Stimulated activated CD4-positive, alpha-beta T cell treated with anti-CD3 and anti-CD28 coated beads, TNF-alpha, amount 100 ng/mL, for 24 hours (primary cell): ENCODE data around the gene DCTN2.
"Not testable (repeated sequence)": the region's sequence is repeated elsewhere in the genome, so short reads cannot be mapped to it uniquely, and the experiment has no call there.

Experiments used
- DNase-seq, 3 experiments: peaks; one replicate each; pipeline ENCODE4 v3.0.0-alpha.2; 2020; ENCODE audit warnings: low read depth in 3 of 3

The DCTN2 gene

GRCh38 chr12:57516617-57517153 is 30.3 kb downstream of the DCTN2 start:
- DNase-seq: no peak

DNA sequence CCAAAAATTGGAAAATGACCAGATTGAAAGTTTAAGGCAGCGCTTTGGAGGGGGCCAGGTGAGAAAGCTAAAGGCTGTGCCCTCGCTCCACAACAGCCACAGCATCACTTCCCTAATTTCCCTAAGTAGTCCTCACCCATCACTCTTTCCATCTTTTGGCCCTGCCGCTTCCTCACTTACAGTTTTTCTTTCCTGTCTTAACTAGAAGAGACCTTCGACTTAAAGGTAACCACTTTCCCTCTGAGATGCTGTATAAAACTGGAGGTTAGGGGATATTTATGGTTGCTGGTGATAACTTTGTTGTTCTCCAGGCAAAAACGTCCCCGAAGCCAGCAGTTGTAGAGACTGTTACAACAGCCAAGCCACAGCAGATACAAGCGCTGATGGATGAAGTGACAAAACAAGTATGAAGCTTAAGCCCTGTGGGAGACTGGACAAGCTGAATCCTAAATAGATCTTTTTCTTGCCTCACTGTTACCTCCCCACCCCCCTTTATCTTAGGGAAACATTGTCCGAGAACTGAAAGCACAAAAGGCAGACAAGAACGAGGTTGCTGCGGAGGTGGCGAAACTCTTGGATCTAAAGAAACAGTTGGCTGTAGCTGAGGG is 31.0 kb downstream of the DCTN2 start:
- no peak for DNase-seq

DNA sequence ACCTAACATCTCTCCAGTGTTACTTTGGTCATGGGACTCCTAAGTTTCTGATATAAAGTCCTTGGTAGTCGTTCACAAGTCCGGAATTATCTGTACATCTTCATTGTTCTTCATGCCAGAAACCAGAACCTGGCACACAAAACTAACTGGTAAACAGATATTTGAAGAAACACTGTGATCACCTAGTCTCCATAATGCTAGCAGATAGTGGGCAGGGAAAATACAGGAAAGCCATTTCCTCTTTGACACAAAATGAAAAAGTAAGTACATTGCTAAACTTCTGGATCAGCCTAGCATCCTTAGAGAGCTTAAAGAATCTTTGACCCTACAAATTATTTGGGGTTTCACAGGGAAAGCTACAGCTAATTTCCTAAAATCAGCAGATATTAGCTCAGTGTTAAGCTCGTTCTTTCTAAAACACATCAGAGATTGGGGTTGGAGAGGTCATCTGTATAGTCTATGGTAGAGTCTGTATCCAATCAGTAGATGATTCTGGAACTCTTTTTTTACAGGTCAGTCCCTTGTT is 31.5 kb downstream of the DCTN2 start:
- no peak for DNase-seq

DNA sequence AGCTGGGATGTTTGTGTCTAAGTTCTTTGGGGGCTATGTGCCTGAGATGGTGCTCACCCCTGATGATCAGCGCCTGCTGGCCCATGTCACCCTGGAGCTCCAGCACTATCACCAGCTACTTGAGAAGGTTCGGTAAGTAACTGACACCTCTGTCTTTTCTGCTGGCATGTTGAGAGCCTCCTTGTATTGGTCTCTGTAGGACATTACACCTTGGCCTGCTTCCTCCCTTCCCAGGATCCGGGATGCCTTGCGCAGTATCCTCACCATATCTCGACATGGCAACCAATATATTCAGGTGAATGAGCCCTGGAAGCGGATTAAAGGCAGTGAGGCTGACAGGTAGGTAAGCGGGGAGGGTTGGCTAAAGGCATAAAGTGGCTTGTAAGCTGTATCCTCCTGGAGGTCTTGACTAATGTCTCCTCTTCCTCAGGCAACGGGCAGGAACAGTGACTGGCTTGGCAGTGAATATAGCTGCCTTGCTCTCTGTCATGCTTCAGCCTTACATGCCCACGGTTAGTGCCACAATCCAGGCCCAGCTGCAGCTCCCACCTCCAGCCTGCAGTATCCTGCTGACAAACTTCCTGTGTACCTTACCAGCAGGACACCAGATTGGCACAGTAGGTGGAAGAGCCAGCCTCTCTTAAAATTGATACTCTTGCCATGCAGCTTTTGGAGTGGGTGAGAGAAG is 32.1 kb downstream of the DCTN2 start:
- DNase-seq: no peak

- not testable (repeated sequence) for DNase-seq
Measured at GRCh38 chr12:57514246-57514645, 32.7 kb downstream of the DCTN2 start.

DNA sequence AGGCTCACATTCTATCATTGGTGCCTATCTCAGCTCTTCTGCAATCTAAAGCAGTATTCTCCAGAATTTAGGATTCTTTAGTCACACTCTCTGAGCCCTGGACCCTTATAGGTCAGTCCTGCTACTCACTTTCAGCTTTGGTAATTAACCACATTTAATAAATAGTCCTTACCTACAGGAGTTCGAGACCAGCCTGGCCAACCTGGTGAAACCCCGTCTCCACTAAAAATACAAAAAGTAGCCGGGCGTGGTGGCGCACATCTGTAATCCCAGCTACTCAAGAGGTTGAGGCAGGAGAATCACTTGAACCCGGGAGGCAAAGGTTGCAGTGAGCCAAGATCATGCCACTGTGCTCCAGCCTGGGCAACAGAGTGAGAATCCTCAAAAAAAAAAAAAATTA is 33.3 kb downstream of the DCTN2 start:
- DNase-seq: not testable (repeated sequence)

- DNase-seq: no peak
Measured at GRCh38 chr12:57513266-57513665, 33.7 kb downstream of the DCTN2 start.

GRCh38 chr12:57512665-57513064 is 34.3 kb downstream of the DCTN2 start:
- no peak for DNase-seq

DNA sequence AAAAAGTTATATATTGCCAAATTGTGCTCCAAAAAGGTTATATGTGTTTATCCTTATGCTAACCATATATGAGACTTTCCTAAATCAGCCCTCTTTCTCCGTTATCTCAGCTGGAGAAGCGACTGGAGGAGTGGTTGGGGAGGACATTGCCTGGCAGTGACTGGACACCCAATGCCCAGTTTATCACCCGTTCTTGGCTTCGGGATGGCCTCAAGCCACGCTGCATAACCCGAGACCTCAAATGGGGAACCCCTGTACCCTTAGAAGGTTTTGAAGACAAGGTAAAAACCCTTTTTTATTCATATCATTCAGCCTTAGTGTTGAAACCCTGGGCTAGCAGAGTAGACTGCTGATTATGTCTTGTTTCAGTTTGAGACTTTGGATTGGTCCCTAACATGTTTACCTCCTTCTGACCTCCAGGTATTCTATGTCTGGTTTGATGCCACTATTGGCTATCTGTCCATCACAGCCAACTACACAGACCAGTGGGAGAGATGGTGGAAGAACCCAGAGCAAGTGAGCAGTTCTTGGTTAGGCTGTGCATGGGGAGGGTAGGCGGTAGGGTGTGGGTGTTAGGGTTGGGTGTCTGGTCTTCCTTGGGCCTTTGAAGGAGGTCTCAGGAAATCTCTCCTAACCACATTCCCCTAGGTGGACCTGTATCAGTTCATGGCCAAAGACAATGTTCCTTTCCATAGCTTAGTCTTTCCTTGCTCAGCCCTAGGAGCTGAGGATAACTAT is 35.2 kb downstream of the DCTN2 start:
- no peak for DNase-seq

DNA sequence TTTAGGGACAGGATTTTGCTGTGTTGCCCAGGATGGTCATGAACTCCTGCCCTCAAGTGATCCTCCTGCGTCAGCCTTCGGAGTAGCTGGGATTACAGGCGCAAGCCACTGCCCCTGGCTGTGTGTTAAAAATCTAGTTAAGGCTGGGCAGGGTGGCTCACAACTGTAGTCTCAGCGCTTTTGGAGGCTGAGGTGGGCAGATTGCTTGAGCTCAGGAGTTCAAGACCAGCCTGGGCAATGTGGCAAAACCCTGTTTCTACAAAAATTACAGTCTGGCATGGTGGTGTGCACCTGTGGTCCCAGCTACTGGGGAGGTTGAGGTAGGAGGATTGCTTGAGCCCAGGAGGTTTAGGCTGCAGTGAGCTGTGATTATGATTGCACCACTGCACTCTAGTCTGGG is 35.8 kb downstream of the DCTN2 start:
- no peak for DNase-seq

- DNase-seq: not testable (repeated sequence)
Measured at GRCh38 chr12:57507796-57508195, 39.2 kb downstream of the DCTN2 start.

- DNase-seq: not testable (repeated sequence)
Measured at GRCh38 chr12:57506541-57506940, 40.5 kb downstream of the DCTN2 start.

- DNase-seq: not testable (repeated sequence)
Measured at GRCh38 chr12:57502311-57502969, 44.6 kb downstream of the DCTN2 start.

- DNase-seq: no peak
Measured at GRCh38 chr12:57500213-57500612, 46.8 kb downstream of the DCTN2 start.

- DNase-seq: no peak
Measured at GRCh38 chr12:57498571-57498970, 48.4 kb downstream of the DCTN2 start.

GRCh38 chr12:57498132-57498502 is 48.9 kb downstream of the DCTN2 start:
- no peak for DNase-seq

GRCh38 chr12:57497223-57498131 is 49.5 kb downstream of the DCTN2 start:
- DNase-seq: no peak

DNA sequence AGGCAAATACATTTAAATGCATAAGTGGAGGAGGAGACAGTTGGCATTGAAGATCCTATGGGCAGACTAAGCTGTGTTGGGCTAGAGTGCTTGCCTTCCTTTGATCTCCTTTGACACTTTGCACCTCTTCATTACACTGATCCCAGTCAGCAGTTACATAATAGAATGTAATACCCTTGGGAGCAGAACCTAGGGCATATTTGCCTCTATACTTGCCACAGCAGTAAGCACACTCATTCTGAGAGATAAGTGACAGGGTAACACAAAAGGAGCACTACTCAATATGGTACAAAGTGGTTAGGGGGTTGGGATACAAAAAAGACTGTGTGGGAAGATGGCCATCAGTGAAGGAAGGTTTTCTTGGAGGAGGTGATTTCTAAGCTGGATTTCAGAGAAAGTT is 50.2 kb downstream of the DCTN2 start:
- no peak for DNase-seq

DNA sequence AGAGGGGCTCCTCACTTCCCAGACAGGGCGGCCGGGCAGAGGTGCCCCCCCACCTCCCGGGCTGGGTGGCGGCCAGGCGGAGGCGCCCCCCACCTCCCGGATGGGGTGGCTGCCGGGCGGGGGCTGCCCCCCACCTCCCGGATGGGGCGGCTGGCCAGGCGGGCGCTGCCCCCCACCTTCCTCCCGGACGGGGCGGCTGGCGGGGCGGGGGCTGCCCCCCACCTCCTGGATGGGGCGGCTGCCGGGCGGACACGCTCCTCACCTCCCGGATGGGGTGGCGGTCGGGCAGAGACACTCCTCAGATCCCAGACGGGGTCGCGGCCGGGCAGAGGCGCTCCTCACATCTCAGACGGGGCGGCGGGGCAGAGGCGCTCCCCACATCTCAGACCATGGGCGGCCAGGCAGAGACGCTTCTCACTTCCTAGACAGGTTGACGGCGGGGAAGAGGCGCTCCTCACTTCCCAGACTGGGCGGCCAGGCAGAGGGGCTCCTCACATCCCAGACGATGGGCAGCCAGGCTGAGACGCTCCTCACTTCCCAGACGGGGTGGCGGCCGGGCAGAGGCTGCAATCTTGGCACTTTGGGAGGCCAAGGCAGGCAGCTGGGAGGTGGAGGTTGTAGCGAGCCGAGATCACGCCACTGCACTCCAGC is 51.8 kb downstream of the DCTN2 start:
- DNase-seq: not testable (repeated sequence)
